BLaER1 (cell line): ENCODE results near the gene PTPRK.

Experiments
- H3K27ac ChIP-seq: shearing (Covaris generic); formaldehyde crosslinking; 2 replicates; pipeline ENCODE4 v1.8.1; 2022
- H3K27me3 ChIP-seq: shearing (Covaris generic); formaldehyde crosslinking; 2 replicates; pipeline ENCODE4 v1.8.1; 2022
- H3K36me3 ChIP-seq: shearing (Covaris generic); formaldehyde crosslinking; 2 replicates; pipeline ENCODE4 v1.8.1; 2022
- H3K4me1 ChIP-seq: shearing (Covaris generic); formaldehyde crosslinking; 2 replicates; pipeline ENCODE4 v1.8.1; 2022
- H3K4me2 ChIP-seq: shearing (Covaris generic); formaldehyde crosslinking; 2 replicates; pipeline ENCODE4 v1.8.1; 2022
- H3K4me3 ChIP-seq: shearing (Covaris generic); formaldehyde crosslinking; 2 replicates; pipeline ENCODE4 v1.8.1; 2022
- H3K9ac ChIP-seq: shearing (Covaris generic); formaldehyde crosslinking; 2 replicates; pipeline ENCODE4 v1.8.1; 2022
- H3K9me3 ChIP-seq: shearing (Covaris generic); formaldehyde crosslinking; 2 replicates; pipeline ENCODE4 v1.8.1; 2022
- H4K20me1 ChIP-seq: shearing (Covaris generic); formaldehyde crosslinking; 2 replicates; pipeline ENCODE4 v1.8.1; 2022
- Cebpa-rat ChIP-seq: shearing (Covaris generic); IDR thresholded peaks from 2 replicates; pipeline ENCODE4 v1.8.1; 2022

Gene PTPRK

GRCh38 chr6:127976796-127977195, 543.6 kb downstream of the PTPRK start:
- H3K4me2 ChIP-seq: no peak overlapping the region
- H3K36me3 ChIP-seq: peaks cover 59% of the 10 kb centered on the region
- no peak for TF ChIP-seq Cebpa-rat
- H3K27me3 ChIP-seq: no peaks in the 10 kb centered on the region
- no peaks in the 10 kb centered on the region for H4K20me1 ChIP-seq
- H3K27ac ChIP-seq: no peak overlapping the region
- H3K4me3 ChIP-seq: no peak overlapping the region
- H3K4me1 ChIP-seq: no peaks in the 10 kb centered on the region; the same call in 1 of the 2 replicates
- H3K9me3 ChIP-seq: no peaks in the 10 kb centered on the region
- no peak overlapping the region for H3K9ac ChIP-seq

- TF ChIP-seq Cebpa-rat: no peak
- Histone ChIP-seq H3K36me3 (peaks cover 52% of the 10 kb centered on the region), H3K27ac (no peak overlapping the region), H3K4me2 (no peak overlapping the region), H3K27me3 (no peaks in the 10 kb centered on the region), H3K9ac (no peak overlapping the region), H3K4me3 (no peak overlapping the region), H3K9me3 (no peaks in the 10 kb centered on the region), H3K4me1 (no peaks in the 10 kb centered on the region; the same call in 1 of the 2 replicates), H4K20me1 (no peaks in the 10 kb centered on the region)
These were observed 544.3 kb downstream of the PTPRK start for GRCh38 chr6:127976111-127976510.

- no peaks in the 10 kb centered on the region for H4K20me1 ChIP-seq
- H3K27me3 ChIP-seq: no peaks in the 10 kb centered on the region
- H3K4me2 ChIP-seq: no peak overlapping the region
- no peak overlapping the region for H3K9ac ChIP-seq
- TF ChIP-seq Cebpa-rat: no peak
- peaks cover 37% of the 10 kb centered on the region for H3K36me3 ChIP-seq
- no peak overlapping the region for H3K27ac ChIP-seq
- no peaks in the 10 kb centered on the region; the same call in 1 of the 2 replicates for H3K4me1 ChIP-seq
- no peak overlapping the region for H3K4me3 ChIP-seq
- H3K9me3 ChIP-seq: no peaks in the 10 kb centered on the region
These were observed 547.6 kb downstream of the PTPRK start for GRCh38 chr6:127972815-127973214.

GRCh38 chr6:127971945-127972391, 548.4 kb downstream of the PTPRK start:
- Histone ChIP-seq H4K20me1 (no peaks in the 10 kb centered on the region), H3K36me3 (peaks cover 35% of the 10 kb centered on the region), H3K9me3 (no peaks in the 10 kb centered on the region), H3K27ac (no peak overlapping the region), H3K4me1 (no peaks in the 10 kb centered on the region), H3K4me2 (no peak overlapping the region), H3K4me3 (no peak overlapping the region), H3K9ac (no peak overlapping the region), H3K27me3 (no peaks in the 10 kb centered on the region)
- TF ChIP-seq Cebpa-rat: no peak

GRCh38 chr6:127971386-127971785, 549.0 kb downstream of the PTPRK start:
- H4K20me1 ChIP-seq: no peaks in the 10 kb centered on the region
- no peak overlapping the region for H3K9ac ChIP-seq
- H3K27me3 ChIP-seq: no peaks in the 10 kb centered on the region
- no peak overlapping the region for H3K4me3 ChIP-seq
- H3K4me1 ChIP-seq: no peaks in the 10 kb centered on the region
- no peak overlapping the region for H3K4me2 ChIP-seq
- H3K27ac ChIP-seq: no peak overlapping the region
- TF ChIP-seq Cebpa-rat: no peak
- no peaks in the 10 kb centered on the region for H3K9me3 ChIP-seq
- H3K36me3 ChIP-seq: peaks cover 29% of the 10 kb centered on the region

DNA sequence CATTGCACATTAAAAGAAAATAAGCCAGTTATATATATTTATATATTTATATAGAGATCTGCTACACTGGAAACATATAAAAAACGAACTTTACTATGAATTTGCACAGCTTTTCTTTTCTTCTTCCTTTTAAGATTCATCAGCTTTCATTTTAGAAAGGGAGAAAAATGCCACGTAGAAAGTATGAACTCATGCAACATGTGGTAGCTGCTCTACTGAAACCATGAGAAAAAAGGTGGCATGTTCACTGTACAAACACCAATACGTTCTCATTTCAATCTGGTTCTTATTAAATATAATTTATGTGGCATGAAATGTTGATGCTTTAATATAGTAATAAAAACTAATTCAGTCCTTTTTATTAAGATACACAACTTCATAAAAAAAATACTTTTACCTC, 550.7 kb downstream of the PTPRK start:
- Histone ChIP-seq H3K27me3 (no peaks in the 10 kb centered on the region), H4K20me1 (no peaks in the 10 kb centered on the region), H3K27ac (no peak overlapping the region), H3K9me3 (no peaks in the 10 kb centered on the region), H3K4me1 (no peaks in the 10 kb centered on the region), H3K4me3 (no peak overlapping the region), H3K4me2 (no peak overlapping the region), H3K36me3 (peaks cover 18% of the 10 kb centered on the region), H3K9ac (no peak overlapping the region)
- no peak for TF ChIP-seq Cebpa-rat

- no peak overlapping the region for H3K4me2 ChIP-seq
- no peak overlapping the region for H3K9ac ChIP-seq
- peaks cover 15% of the 10 kb centered on the region for H3K36me3 ChIP-seq
- no peaks in the 10 kb centered on the region for H4K20me1 ChIP-seq
- TF ChIP-seq Cebpa-rat: no peak
- H3K4me1 ChIP-seq: no peaks in the 10 kb centered on the region
- H3K27ac ChIP-seq: no peak overlapping the region
- H3K27me3 ChIP-seq: no peaks in the 10 kb centered on the region
- no peaks in the 10 kb centered on the region for H3K9me3 ChIP-seq
- no peak overlapping the region for H3K4me3 ChIP-seq
These were observed 552.0 kb downstream of the PTPRK start for GRCh38 chr6:127968394-127968793.

GRCh38 chr6:127967708-127968107, 552.7 kb downstream of the PTPRK start:
- H3K36me3 ChIP-seq: peaks cover 10% of the 10 kb centered on the region
- H3K4me1 ChIP-seq: no peaks in the 10 kb centered on the region
- no peaks in the 10 kb centered on the region for H3K9me3 ChIP-seq
- no peak overlapping the region for H3K4me3 ChIP-seq
- no peak overlapping the region for H3K27ac ChIP-seq
- no peak for TF ChIP-seq Cebpa-rat
- no peaks in the 10 kb centered on the region for H4K20me1 ChIP-seq
- no peak overlapping the region for H3K9ac ChIP-seq
- H3K27me3 ChIP-seq: no peaks in the 10 kb centered on the region
- no peak overlapping the region for H3K4me2 ChIP-seq

- Histone ChIP-seq H3K9me3 (no peaks in the 10 kb centered on the region), H3K27ac (no peak overlapping the region), H4K20me1 (no peaks in the 10 kb centered on the region), H3K27me3 (no peaks in the 10 kb centered on the region), H3K36me3 (peaks cover 5% of the 10 kb centered on the region; the same call in 1 of the 2 replicates), H3K4me1 (no peaks in the 10 kb centered on the region), H3K9ac (no peak overlapping the region), H3K4me3 (no peak overlapping the region), H3K4me2 (no peak overlapping the region)
- no peak for TF ChIP-seq Cebpa-rat
These were observed 553.8 kb downstream of the PTPRK start for GRCh38 chr6:127966616-127967015.

DNA sequence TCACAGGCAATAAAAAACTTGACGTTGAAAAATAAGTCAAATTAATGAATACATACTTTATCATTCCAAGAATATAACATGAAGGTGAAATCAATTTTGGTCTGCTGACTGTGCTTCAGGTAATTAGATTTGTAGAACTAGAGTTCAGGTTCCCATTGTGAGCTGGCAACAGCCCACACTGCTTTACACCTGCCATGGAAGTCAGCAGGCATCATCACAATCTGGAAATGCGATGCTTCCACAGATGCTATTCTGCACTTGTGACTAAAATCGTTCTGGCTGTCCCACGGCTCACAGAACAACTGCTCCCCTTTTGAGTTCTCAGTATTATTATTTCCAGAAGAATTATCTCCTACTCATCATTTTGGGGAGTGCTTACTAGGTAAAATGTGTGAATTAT, 556.9 kb downstream of the PTPRK start:
- TF ChIP-seq Cebpa-rat: no peak
- Histone ChIP-seq H3K4me3 (no peak overlapping the region), H3K9ac (no peak overlapping the region), H3K9me3 (no peaks in the 10 kb centered on the region), H3K4me2 (no peak overlapping the region), H3K27me3 (no peaks in the 10 kb centered on the region), H4K20me1 (no peaks in the 10 kb centered on the region), H3K36me3 (0 out of 2 replicates have a peak, but pooled peaks cover under 1% of the 10 kb centered on the region), H3K4me1 (no peaks in the 10 kb centered on the region), H3K27ac (no peak overlapping the region)

DNA sequence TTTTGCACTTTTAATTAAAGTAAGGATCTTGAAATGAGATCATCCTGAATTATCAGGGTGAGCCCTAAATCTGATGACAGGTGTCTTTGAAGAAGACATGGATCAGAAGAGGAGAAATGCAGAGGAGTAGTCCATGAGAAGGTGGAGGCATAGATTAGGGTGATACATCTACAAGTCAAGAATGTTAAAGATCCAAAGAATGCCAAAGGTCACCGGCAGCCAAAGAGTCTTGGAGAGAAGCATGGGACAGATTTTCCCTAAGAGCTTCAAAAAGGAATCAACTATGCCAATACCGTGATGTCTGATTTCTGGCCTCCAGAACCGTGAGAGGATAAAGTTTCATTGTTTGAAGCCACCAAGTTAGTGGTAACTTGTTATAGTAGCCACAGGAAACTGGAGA, 560.5 kb downstream of the PTPRK start:
- Histone ChIP-seq H3K4me2 (no peak overlapping the region), H3K9ac (no peak overlapping the region), H4K20me1 (no peaks in the 10 kb centered on the region), H3K36me3 (no peaks in the 10 kb centered on the region), H3K27ac (no peak overlapping the region), H3K4me3 (no peak overlapping the region), H3K27me3 (no peaks in the 10 kb centered on the region), H3K9me3 (no peaks in the 10 kb centered on the region), H3K4me1 (no peaks in the 10 kb centered on the region)
- TF ChIP-seq Cebpa-rat: no peak
